HL-60 (cell line): ENCODE results near the gene RAP1GAP2.

Source experiments
- DNase-seq, 2 experiments: peaks; one replicate each; pipeline ENCODE4 v3.0.0-alpha.2; 2010 to 2020; ENCODE audit warnings: low read depth in 1 of 2, low spot score in 1 of 2
- H3K27ac ChIP-seq: fragments of 250-450 bp; sonication (Bioruptor Pico); replicated peaks from 2 replicates; pipeline ENCODE4 v1.5.1; 2020; ENCODE audit warnings: mild to moderate bottlenecking, moderate library complexity
- H3K27me3 ChIP-seq: fragments of 250-450 bp; sonication (Bioruptor Pico); 2 replicates; pipeline ENCODE4 v1.5.1; 2021; ENCODE audit warnings: mild to moderate bottlenecking, moderate library complexity; ENCODE audit not compliant: insufficient read depth, poor library complexity, severe bottlenecking
- H3K4me3 ChIP-seq: replicated peaks from 2 replicates; pipeline ENCODE4 v1.5.1; 2011; ENCODE audit warnings: mild to moderate bottlenecking, control low read depth, low read length; ENCODE audit not compliant: insufficient read depth
- GABPA ChIP-seq: IDR thresholded peaks from 2 replicates; pipeline ENCODE4 v1.6.1; 2012; ENCODE audit warnings: low read depth
- POLR2AphosphoS5 ChIP-seq: IDR thresholded peaks from 2 replicates; pipeline ENCODE4 v1.6.1; 2012; ENCODE audit warnings: low read depth
- SPI1 ChIP-seq: IDR thresholded peaks from 2 replicates; pipeline ENCODE4 v1.6.1; 2012; ENCODE audit warnings: low read depth, mild to moderate bottlenecking, borderline replicate concordance
- TF ChIP-seq, protein P1 (sequence below): IDR thresholded peaks from one replicate; pipeline ENCODE4 v1.5.1; 2011; ENCODE audit warnings: low read length, control low read depth, inconsistent platforms; ENCODE audit not compliant: insufficient read depth
- TF ChIP-seq, protein P2 (sequence below): IDR thresholded peaks from 2 replicates; pipeline ENCODE4 v1.6.1; 2012; ENCODE audit warnings: low read depth; ENCODE audit not compliant: insufficient replicate concordance

The RAP1GAP2 gene

DNA sequence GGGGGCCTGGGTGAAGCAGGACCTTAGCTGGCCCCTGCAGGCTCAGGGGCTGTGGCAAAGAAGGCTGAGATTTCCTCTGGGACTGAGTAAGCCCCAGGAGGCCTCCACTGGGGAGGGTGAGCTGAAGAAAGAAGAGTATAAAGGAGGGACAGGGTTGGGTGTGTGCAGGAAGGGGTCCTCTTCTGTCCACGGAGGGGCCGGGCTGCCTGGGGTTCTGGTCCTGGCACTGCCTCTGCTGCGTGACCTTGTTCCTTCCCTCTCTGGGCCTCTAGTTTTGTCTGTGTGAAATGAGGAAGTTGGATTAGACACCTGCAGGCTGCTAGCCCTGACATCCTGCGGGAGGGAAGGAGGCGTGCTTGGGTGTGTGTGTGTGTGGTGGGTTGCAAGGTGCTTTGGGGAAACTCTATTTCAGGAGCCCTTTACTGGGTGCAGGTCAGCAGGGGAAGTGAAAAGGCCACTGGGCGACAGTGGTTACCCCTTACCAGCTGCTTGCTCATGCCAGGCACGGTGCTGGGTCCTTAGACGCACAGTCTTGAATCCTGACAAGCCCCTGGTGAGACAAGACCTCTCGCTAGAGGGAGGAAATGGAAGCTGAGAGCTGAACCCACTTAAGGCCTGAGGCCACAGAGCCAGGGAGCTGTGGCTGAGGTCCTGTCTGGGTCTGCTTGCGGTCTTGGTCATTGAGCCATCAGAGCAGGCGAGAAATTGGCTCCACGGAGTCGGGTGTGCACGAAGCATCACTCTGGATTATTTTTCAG lies 206.5 kb downstream of the RAP1GAP2 start:
- DNase-seq: peak; percentile 45 to 78
- H3K27ac ChIP-seq: peak overlapping the region; percentile 58
- no peaks in the 10 kb centered on the region for H3K27me3 ChIP-seq
- no peak overlapping the region for H3K4me3 ChIP-seq
- TF ChIP-seq, protein P1, sequence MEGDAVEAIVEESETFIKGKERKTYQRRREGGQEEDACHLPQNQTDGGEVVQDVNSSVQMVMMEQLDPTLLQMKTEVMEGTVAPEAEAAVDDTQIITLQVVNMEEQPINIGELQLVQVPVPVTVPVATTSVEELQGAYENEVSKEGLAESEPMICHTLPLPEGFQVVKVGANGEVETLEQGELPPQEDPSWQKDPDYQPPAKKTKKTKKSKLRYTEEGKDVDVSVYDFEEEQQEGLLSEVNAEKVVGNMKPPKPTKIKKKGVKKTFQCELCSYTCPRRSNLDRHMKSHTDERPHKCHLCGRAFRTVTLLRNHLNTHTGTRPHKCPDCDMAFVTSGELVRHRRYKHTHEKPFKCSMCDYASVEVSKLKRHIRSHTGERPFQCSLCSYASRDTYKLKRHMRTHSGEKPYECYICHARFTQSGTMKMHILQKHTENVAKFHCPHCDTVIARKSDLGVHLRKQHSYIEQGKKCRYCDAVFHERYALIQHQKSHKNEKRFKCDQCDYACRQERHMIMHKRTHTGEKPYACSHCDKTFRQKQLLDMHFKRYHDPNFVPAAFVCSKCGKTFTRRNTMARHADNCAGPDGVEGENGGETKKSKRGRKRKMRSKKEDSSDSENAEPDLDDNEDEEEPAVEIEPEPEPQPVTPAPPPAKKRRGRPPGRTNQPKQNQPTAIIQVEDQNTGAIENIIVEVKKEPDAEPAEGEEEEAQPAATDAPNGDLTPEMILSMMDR: no peak
- TF ChIP-seq POLR2AphosphoS5: peak; percentile 53
- no peak for TF ChIP-seq GABPA
- TF ChIP-seq, protein P2, sequence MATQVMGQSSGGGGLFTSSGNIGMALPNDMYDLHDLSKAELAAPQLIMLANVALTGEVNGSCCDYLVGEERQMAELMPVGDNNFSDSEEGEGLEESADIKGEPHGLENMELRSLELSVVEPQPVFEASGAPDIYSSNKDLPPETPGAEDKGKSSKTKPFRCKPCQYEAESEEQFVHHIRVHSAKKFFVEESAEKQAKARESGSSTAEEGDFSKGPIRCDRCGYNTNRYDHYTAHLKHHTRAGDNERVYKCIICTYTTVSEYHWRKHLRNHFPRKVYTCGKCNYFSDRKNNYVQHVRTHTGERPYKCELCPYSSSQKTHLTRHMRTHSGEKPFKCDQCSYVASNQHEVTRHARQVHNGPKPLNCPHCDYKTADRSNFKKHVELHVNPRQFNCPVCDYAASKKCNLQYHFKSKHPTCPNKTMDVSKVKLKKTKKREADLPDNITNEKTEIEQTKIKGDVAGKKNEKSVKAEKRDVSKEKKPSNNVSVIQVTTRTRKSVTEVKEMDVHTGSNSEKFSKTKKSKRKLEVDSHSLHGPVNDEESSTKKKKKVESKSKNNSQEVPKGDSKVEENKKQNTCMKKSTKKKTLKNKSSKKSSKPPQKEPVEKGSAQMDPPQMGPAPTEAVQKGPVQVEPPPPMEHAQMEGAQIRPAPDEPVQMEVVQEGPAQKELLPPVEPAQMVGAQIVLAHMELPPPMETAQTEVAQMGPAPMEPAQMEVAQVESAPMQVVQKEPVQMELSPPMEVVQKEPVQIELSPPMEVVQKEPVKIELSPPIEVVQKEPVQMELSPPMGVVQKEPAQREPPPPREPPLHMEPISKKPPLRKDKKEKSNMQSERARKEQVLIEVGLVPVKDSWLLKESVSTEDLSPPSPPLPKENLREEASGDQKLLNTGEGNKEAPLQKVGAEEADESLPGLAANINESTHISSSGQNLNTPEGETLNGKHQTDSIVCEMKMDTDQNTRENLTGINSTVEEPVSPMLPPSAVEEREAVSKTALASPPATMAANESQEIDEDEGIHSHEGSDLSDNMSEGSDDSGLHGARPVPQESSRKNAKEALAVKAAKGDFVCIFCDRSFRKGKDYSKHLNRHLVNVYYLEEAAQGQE: no peak
- TF ChIP-seq SPI1: peak; percentile 74; the same call in 1 of the 2 replicates

DNA sequence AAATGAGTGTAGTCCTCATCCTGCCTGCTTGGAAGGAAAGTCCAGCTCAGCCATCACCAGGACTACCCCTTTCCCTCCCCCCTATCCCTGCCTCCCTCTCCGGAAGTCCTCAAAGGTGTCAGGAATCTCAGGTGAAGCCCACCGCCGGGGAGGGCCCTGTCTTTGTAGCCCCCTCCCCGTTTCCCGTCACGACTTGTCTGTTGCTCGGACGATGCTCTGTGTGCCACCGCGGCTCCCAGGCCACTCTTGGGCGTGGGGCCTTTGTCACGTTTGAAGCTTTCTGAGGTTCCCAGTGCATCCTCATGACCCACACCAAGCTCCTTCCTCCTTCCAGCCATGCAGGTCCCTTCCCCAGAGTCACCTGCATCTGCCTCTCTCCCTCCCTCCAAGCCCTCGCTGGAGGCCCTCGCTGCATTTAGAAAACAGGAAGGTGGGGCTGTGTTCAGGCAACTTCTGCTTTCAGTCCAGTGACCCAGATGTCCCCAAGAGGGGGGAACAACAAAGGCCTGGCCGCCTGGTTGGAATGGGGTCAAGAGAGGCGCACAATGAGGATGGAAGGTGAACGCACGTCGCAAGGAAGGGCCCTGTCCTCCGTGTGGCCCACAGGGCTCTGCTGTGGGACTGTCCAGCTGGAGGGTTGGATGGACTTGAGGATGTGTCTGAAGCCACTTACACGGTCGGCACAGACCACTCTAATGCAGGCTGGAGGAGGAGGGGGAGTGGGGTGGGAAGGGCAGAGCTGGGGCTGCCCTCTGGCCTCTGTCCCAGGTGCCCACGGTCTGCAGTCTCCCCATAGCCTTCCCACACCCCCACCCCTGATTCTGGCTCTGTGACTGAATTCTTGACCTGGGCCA lies 207.3 kb downstream of the RAP1GAP2 start:
- TF ChIP-seq SPI1 (peak; percentile 56; the same call in 1 of the 2 replicates), POLR2AphosphoS5 (no peak; the same call in 1 of the 2 replicates)
- H3K4me3 ChIP-seq: no peak overlapping the region
- no peaks in the 10 kb centered on the region for H3K27me3 ChIP-seq
- peak overlapping the region; percentile 58 for H3K27ac ChIP-seq
- peak; percentile 51 to 73 for DNase-seq

DNA sequence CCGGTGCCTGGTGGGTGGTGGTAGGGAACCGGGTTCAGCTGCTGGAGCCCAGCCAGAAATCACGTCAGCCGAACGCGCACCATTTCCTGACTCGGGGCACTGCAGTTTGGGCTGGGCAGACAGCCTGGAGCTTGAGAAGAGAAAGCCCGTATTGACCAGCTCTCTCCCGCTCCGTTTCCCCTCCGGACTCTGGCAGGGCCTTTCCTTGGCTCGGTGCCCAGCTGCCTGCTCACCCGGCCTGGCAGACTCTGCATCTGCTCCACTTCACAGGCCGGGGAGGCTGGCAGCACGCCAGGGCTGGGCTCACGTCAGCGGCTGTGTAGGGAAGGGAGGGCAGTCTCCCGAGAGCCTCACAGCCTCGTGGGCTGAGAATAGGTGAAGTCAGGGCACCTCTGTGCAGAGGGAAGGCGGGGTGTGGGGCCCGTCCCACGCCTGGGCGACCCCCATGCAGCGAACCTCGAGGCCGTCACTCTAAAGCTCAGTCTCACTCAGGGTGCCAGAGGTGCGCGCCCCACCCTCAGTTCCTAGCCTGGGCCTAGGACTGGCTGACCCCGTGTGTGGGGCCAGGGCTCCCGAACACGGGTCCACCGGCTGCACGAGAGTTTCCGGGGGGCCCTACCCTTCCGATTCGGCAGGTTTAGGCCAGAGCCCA lies 208.0 kb downstream of the RAP1GAP2 start:
- TF ChIP-seq, protein P1: no peak
- TF ChIP-seq GABPA (no peak), POLR2AphosphoS5 (peak; percentile 51; the same call in 1 of the 2 replicates), SPI1 (no peak)
- TF ChIP-seq, protein P2: no peak
- Histone ChIP-seq H3K27ac (peak overlapping the region; percentile 36), H3K27me3 (no peaks in the 10 kb centered on the region), H3K4me3 (no peak overlapping the region)
- peak; percentile 66 to 85 for DNase-seq

DNA sequence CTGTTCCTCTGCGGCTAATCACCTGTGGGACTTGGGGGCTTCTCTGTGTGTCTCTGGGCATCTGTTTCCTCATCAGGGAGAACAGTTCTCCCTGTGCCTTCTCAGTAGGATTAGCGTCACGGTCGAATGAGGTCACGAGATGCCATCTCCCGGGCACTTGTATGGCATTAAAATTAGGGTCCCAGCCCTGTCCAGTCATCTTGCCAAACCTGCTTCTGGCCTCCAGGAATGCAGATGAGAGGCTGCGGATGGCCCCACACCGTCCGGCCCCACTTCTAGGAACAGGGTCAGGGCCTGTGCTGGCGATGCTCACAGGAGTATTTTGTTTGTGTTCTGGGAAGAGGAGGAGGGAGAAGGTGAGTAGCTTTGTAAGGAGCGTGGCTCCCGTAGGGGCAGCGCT lies 208.7 kb downstream of the RAP1GAP2 start:
- no peak overlapping the region for H3K27ac ChIP-seq
- no peak overlapping the region for H3K4me3 ChIP-seq
- DNase-seq: no peak
- TF ChIP-seq GABPA (no peak), POLR2AphosphoS5 (no peak), SPI1 (no peak)
- TF ChIP-seq, protein P2: no peak
- TF ChIP-seq, protein P1: no peak
- H3K27me3 ChIP-seq: no peaks in the 10 kb centered on the region
